ES-I3 (cell line): ENCODE data around the gene NISCH.
A peak's percentile ranks its signal among the peaks of the same experiment; 100 is the strongest.

Source experiments
- H3K36me3 ChIP-seq: 2 replicates; pipeline ENCODE4 v1.6.1; 2013; ENCODE audit warnings: mild to moderate bottlenecking, low read length, control low read depth, moderate library complexity; ENCODE audit not compliant: insufficient read depth
- H3K4me1 ChIP-seq: 2 replicates; pipeline ENCODE4 v1.6.1; 2013; ENCODE audit warnings: mild to moderate bottlenecking, control low read depth, low read length; ENCODE audit not compliant: insufficient read depth
- H3K9ac ChIP-seq: 2 replicates; pipeline ENCODE4 v1.6.1; 2013; ENCODE audit warnings: low read depth, mild to moderate bottlenecking, low read length, moderate library complexity
- H3K9me3 ChIP-seq: 2 replicates; pipeline ENCODE4 v1.6.1; 2013; ENCODE audit warnings: mild to moderate bottlenecking, low read length, moderate library complexity; ENCODE audit not compliant: control insufficient read depth, insufficient read depth

Gene NISCH

GRCh38 chr3:52509753-52510328 is 54.4 kb downstream of the NISCH start:
- Histone ChIP-seq H3K9ac (no peak overlapping the region), H3K4me1 (peaks cover 7% of the 10 kb centered on the region; the same call in 1 of the 2 replicates), H3K9me3 (no peaks in the 10 kb centered on the region), H3K36me3 (no peaks in the 10 kb centered on the region)

- Histone ChIP-seq H3K9me3 (no peaks in the 10 kb centered on the region), H3K4me1 (peaks cover 7% of the 10 kb centered on the region; the same call in 1 of the 2 replicates), H3K36me3 (no peaks in the 10 kb centered on the region), H3K9ac (no peak overlapping the region)
Observed at GRCh38 chr3:52511509-52511908, 56.1 kb downstream of the NISCH start.

GRCh38 chr3:52512105-52512504 is 56.7 kb downstream of the NISCH start:
- no peaks in the 10 kb centered on the region for H3K36me3 ChIP-seq

GRCh38 chr3:52512727-52513126 is 57.3 kb downstream of the NISCH start:
- peaks cover 7% of the 10 kb centered on the region; the same call in 1 of the 2 replicates for H3K4me1 ChIP-seq
- H3K9me3 ChIP-seq = no peaks in the 10 kb centered on the region
- no peak overlapping the region for H3K9ac ChIP-seq
- no peaks in the 10 kb centered on the region for H3K36me3 ChIP-seq

More at GRCh38 chr3:52512105-52512504, 56.7 kb downstream of the NISCH start:
- no peak overlapping the region for H3K9ac ChIP-seq
- H3K4me1 ChIP-seq = peaks cover 7% of the 10 kb centered on the region; the same call in 1 of the 2 replicates
- H3K9me3 ChIP-seq = no peaks in the 10 kb centered on the region

DNA sequence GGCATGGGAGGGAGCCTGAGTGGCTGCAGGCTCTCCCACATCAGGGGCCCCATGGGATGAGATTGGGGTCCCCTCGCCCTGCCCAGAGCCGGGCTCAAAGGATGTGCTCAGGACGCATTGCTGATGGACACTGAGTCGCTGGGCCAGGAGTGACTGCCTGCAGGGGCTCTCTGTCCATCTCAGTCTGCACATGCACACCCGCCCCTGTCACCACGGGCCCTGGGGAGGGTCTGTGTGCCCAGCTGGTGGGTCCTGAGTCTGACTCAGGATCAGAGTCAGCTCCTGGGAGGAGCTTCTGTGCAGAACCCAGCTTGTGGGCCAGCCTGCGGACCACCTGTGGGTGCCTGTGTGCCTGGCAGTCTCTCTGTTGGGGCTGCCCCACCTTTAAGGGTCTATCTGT is 57.9 kb downstream of the NISCH start:
- Histone ChIP-seq H3K36me3 (no peaks in the 10 kb centered on the region), H3K9ac (no peak overlapping the region), H3K4me1 (peaks cover 7% of the 10 kb centered on the region; the same call in 1 of the 2 replicates), H3K9me3 (no peaks in the 10 kb centered on the region)

DNA sequence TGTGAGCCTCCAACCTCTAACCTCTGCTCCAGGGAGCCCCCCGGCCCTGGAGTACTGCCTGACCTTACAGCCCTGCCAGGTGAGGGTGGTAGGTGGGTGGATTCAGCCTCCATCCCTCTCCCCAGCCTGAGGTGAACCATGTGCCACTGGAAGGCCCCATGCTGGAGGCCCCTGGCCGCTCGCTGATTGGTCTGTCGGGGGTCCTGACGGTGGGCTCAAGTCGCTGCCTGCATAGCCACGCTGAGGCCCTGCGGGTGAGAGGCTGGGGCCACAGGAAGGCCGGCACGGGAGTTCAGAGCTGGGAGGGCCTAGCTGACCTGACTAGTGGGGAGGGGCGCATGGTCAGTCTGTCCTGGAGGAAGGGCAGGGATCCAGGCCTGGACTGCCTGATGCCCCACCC is 59.2 kb downstream of the NISCH start:
- Histone ChIP-seq H3K9me3 (no peaks in the 10 kb centered on the region), H3K4me1 (peaks cover 7% of the 10 kb centered on the region; the same call in 1 of the 2 replicates), H3K36me3 (no peaks in the 10 kb centered on the region), H3K9ac (no peak overlapping the region)

DNA sequence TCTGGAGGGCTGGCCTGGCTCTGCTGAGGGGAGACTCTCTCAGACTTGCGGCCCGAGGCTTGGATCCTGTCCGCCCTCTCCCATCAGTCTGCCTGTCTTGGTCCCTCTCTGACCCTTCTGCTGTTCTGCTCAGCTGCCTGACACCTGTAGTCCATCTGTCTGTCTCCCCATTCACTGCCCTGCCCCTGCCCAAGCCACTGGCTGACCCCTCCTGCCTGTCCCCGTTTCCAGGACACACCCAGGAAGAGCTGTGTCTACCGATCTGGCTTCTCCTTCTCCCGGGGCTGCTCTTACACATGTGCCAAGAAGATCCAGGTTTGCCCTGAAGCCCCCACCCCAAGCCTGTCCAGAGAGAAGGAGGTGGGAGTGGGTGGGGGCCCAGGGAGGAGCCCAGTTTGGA is 59.8 kb downstream of the NISCH start:
- no peak overlapping the region for H3K9ac ChIP-seq
- no peaks in the 10 kb centered on the region for H3K9me3 ChIP-seq
- peaks cover 7% of the 10 kb centered on the region; the same call in 1 of the 2 replicates for H3K4me1 ChIP-seq
- H3K36me3 ChIP-seq = no peaks in the 10 kb centered on the region

GRCh38 chr3:52516509-52517195 is 61.2 kb downstream of the NISCH start:
- H3K4me1 ChIP-seq = peaks cover 7% of the 10 kb centered on the region; the same call in 1 of the 2 replicates
- no peaks in the 10 kb centered on the region for H3K36me3 ChIP-seq
- no peak overlapping the region for H3K9ac ChIP-seq

DNA sequence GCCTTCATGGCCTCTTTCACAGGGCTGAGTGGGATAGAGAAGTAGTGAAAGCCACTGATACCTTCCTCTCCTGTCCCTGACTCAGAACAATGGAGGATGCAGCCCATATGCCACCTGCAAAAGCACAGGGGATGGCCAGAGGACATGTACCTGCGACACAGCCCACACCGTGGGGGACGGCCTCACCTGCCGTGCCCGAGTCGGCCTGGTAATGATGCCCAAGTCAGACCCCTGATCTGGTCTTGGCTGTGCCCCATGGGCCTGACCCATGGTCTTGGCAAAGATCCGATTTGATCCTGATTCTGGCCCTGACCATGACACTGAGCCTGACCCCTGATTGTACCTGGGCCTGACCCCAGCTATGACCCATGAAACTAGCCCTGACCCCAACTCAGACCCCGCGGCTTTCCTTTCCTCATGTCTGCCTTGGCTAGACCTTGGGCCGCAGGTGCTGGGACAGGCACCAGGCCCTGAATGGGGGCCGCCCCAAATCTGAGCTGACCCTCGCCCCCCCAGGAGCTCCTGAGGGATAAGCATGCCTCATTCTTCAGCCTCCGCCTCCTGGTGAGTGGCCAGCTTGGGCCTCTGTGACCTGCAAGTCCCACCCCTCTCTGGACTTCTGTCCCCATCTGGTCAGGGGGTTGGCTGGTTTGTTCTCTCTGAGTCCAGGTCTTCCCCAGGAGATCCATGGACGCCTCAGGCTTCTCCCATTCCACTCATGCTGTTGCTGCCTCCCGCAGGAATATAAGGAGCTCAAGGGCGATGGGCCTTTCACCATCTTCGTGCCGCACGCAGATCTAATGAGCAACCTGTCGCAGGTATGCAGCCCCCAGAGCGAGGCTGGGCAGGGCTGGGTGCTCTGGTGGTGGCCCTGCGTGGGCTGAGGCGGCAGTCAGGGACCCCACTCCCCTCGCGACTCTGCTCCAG is 62.7 kb downstream of the NISCH start:
- Histone ChIP-seq H3K9me3 (no peaks in the 10 kb centered on the region), H3K4me1 (no peaks in the 10 kb centered on the region), H3K9ac (peak overlapping the region; percentile 19; the same call in 1 of the 2 replicates), H3K36me3 (no peaks in the 10 kb centered on the region)

More at GRCh38 chr3:52516509-52517195, 61.2 kb downstream of the NISCH start:
- no peaks in the 10 kb centered on the region for H3K9me3 ChIP-seq

DNA sequence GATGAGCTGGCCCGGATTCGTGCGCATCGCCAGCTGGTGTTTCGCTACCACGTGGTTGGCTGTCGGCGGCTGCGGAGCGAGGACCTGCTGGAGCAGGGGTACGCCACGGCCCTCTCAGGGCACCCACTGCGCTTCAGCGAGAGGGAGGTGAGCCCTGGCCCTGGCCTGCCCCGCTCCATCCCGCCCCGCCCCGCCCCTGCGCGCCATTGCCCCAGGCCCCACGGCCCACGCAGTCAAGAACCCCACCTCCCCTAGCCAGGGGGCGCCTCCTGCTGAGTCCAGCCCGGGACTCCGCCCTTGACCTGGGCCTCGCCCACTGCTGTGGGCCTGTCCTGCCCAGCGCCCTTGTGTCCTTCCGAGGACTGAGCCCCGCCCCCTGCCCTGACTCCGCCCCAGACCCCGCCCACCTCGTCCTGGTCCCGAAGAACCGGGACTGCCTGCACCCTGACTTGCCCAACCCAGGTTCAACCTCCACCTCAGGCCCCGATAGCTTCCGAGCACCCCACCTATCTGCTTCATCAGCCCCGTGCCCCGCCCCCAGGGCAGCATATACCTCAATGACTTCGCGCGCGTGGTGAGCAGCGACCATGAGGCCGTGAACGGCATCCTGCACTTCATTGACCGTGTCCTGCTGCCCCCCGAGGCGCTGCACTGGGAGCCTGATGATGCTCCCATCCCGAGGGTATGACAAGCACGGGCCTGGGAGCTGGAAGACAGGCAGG is 63.5 kb downstream of the NISCH start:
- H3K4me1 ChIP-seq = no peaks in the 10 kb centered on the region
- H3K36me3 ChIP-seq = no peaks in the 10 kb centered on the region
- H3K9me3 ChIP-seq = no peaks in the 10 kb centered on the region
- peak overlapping the region; percentile 19; the same call in 1 of the 2 replicates for H3K9ac ChIP-seq

DNA sequence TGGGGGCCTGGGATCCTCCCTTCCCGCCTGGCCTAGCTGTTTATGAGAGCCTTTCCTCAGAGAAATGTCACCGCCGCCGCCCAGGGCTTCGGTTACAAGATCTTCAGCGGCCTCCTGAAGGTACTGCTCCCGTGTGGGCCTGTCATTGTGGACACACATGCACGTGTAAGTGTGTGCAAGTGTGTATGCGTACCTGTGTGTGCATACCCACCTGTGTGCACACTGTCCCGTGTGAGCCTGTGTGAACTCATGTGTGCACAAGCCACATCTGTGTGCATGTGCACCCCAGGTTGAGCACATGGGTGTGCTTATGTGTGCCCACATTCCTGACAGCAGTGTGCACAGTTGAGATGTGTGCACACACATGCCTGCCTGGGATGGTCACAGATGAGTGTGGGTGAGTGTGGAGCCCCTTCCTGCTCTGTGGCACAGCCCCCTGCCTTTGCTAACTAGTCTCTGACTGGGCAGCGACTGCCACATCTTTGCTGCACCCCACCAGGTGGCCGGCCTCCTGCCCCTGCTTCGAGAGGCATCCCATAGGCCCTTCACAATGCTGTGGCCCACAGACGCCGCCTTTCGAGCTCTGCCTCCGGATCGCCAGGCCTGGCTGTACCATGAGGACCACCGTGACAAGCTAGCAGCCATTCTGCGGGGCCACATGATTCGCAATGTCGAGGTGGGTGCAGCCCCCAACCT is 64.2 kb downstream of the NISCH start:
- H3K36me3 ChIP-seq = 0 out of 2 replicates have a peak, but pooled peaks cover 2% of the 10 kb centered on the region
- no peaks in the 10 kb centered on the region for H3K4me1 ChIP-seq
- no peaks in the 10 kb centered on the region for H3K9me3 ChIP-seq

DNA sequence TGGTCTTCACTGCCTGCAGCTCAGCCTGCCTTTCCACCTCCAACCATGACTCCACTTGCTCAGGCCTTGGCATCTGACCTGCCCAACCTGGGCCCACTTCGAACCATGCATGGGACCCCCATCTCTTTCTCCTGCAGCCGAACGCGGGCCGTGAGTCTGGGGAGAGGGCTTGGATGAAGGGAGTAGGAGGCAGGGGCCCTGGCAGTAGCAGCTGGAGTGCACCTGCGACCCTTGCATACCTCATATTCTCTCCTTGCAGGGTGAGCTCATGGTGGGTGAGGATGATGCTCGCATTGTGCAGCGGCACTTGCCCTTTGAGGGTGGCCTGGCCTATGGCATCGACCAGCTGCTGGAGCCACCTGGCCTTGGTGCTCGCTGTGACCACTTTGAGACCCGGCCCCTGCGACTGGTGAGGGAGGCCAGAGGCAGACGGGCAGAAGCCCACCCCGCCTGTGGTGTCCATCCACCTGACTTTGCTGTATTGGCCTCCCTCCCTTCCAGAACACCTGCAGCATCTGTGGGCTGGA is 64.8 kb downstream of the NISCH start:
- Histone ChIP-seq H3K4me1 (no peaks in the 10 kb centered on the region), H3K36me3 (0 out of 2 replicates have a peak, but pooled peaks cover 2% of the 10 kb centered on the region), H3K9me3 (no peaks in the 10 kb centered on the region), H3K9ac (no peak overlapping the region)

More for the DNA sequence above, 64.2 kb downstream of the NISCH start:
- H3K9ac ChIP-seq = no peak overlapping the region
